Measurements from ENCODE around the gene CSGALNACT2. TPM values are rescaled to one million over a fixed set of nuclear protein-coding genes. Genes with fewer than 3 reads are reported as not detected.
"Not testable (repeated sequence)": the region's sequence is repeated elsewhere in the genome, so short reads cannot be mapped to it uniquely, and the experiment has no call there.

CSGALNACT2 gene
- total RNA-seq, 1 experiment from 2014 or later = 22.3 TPM

DNA sequence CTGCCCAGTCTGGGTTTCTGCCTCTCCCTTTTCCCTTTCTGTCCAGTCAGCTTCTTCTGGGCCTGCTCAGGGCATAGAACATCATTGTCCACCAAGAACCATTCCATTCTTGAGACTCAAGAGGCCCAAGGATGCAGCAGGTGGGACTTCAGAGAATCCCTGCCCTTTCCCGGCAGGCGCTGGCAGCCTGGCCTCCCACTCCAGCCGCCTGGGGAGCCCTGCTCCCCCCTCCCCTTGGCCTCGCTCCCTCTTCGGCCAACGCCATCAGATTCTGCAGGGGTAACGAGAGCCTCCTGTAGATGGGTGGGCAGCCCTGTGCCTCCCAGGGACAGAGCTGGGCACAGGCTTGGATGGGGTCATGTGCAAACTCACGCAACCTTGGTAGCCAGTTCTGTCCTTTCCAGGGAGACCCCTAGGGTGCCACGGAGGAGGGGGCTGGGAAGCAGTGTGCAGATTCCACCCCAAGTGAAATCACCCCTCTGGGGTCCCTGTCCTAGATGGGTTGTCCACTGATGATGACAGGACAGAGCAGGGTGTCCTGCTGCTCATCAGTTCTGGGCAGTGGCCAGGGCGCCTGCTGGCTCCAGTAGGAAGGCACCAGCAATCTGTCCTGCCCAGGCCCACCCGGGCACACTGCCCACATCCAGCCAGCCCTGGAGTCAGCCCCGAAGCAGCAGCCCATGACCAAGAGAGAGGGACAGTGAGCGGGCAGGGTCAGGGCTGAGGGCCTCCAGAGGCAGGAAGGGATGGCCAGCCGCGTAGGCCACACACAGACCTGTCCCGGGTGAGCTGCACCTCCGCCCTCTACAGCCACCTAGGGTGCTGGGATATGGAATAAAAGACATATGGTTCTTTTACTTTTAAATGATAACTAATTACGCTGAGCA is 80.9 kb downstream of the CSGALNACT2 start:
- H3K4me3 ChIP-seq (ENCODE audit: low read depth in 2 of 2, low read length in 2 of 2) = no peak overlapping the region
- DNase-seq (ENCODE audit: low read depth, low spot score) = no peak
- BruUV-seq (replicated peaks) = no TSS peak
- in situ Hi-C loops (cut with HindIII; ENCODE audit: low pct_unique_long_range_greater_than_20kb, low sequenced_read_pairs) (no loop called here), intact Hi-C loops (cut with micrococcal nuclease; ENCODE audit: unreplicated experiment) (no loop called here)
- H3K9me3 ChIP-seq (ENCODE audit: control insufficient read depth, insufficient read depth, low read depth, low read length) = no peaks in the 10 kb centered on the region
- no peak for ATAC-seq
- H3K27ac ChIP-seq (ENCODE audit: low read length) = no peak overlapping the region
- ChIA-PET POLR2A (interaction anchor here (0.7 kb wide), 1 partner anchor 216 kb away, joined by 6 read pairs; no protein-coding TSS in a partner anchor), CTCF (interaction anchor here (1.3 kb wide), 1 partner anchor 14 kb away, joined by 14 read pairs; no protein-coding TSS in a partner anchor)
- no peaks in the 10 kb centered on the region for H3K36me3 ChIP-seq (ENCODE audit: control insufficient read depth, insufficient read depth, low read length)
- peaks cover 14% of the 10 kb centered on the region for H3K4me1 ChIP-seq (ENCODE audit: control insufficient read depth, insufficient read depth, low read length)
- no peaks in the 10 kb centered on the region for H3K27me3 ChIP-seq (ENCODE audit: control insufficient read depth, insufficient read depth, low read length)
- TF ChIP-seq SIN3A (IDR thresholded peaks at IDR 0.05; ENCODE audit: borderline replicate concordance, insufficient read depth, low read depth, low read length) (no peak), POLR2AphosphoS5 (IDR thresholded peaks at IDR 0.05; ENCODE audit: low read depth, low read length) (no peak), TCF7L2 (IDR thresholded peaks at IDR 0.05; ENCODE audit: low read depth, low read length) (no peak)
- TF ChIP-seq, protein P1, sequence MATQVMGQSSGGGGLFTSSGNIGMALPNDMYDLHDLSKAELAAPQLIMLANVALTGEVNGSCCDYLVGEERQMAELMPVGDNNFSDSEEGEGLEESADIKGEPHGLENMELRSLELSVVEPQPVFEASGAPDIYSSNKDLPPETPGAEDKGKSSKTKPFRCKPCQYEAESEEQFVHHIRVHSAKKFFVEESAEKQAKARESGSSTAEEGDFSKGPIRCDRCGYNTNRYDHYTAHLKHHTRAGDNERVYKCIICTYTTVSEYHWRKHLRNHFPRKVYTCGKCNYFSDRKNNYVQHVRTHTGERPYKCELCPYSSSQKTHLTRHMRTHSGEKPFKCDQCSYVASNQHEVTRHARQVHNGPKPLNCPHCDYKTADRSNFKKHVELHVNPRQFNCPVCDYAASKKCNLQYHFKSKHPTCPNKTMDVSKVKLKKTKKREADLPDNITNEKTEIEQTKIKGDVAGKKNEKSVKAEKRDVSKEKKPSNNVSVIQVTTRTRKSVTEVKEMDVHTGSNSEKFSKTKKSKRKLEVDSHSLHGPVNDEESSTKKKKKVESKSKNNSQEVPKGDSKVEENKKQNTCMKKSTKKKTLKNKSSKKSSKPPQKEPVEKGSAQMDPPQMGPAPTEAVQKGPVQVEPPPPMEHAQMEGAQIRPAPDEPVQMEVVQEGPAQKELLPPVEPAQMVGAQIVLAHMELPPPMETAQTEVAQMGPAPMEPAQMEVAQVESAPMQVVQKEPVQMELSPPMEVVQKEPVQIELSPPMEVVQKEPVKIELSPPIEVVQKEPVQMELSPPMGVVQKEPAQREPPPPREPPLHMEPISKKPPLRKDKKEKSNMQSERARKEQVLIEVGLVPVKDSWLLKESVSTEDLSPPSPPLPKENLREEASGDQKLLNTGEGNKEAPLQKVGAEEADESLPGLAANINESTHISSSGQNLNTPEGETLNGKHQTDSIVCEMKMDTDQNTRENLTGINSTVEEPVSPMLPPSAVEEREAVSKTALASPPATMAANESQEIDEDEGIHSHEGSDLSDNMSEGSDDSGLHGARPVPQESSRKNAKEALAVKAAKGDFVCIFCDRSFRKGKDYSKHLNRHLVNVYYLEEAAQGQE (IDR thresholded peaks at IDR 0.05; ENCODE audit: insufficient read depth in 1 of 2, low read depth in 2 of 2, low read length in 1 of 2) = no peak
- TF ChIP-seq, protein P2, sequence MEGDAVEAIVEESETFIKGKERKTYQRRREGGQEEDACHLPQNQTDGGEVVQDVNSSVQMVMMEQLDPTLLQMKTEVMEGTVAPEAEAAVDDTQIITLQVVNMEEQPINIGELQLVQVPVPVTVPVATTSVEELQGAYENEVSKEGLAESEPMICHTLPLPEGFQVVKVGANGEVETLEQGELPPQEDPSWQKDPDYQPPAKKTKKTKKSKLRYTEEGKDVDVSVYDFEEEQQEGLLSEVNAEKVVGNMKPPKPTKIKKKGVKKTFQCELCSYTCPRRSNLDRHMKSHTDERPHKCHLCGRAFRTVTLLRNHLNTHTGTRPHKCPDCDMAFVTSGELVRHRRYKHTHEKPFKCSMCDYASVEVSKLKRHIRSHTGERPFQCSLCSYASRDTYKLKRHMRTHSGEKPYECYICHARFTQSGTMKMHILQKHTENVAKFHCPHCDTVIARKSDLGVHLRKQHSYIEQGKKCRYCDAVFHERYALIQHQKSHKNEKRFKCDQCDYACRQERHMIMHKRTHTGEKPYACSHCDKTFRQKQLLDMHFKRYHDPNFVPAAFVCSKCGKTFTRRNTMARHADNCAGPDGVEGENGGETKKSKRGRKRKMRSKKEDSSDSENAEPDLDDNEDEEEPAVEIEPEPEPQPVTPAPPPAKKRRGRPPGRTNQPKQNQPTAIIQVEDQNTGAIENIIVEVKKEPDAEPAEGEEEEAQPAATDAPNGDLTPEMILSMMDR (IDR thresholded peaks at IDR 0.05) = no peak

GRCh38 chr10:43219848-43220247 is 81.6 kb downstream of the CSGALNACT2 start:
- in situ Hi-C loops (cut with HindIII; ENCODE audit: low pct_unique_long_range_greater_than_20kb, low sequenced_read_pairs) = no loop called here
- no TSS peak for BruUV-seq (replicated peaks)
- no peak for TF ChIP-seq TCF7L2 (IDR thresholded peaks at IDR 0.05; ENCODE audit: low read depth, low read length)
- no peak for TF ChIP-seq POLR2AphosphoS5 (IDR thresholded peaks at IDR 0.05; ENCODE audit: low read depth, low read length)

GRCh38 chr10:43220251-43220650 is 82.0 kb downstream of the CSGALNACT2 start:
- DNase-seq (ENCODE audit: low read depth, low spot score); in situ Hi-C loops (cut with HindIII; ENCODE audit: low pct_unique_long_range_greater_than_20kb, low sequenced_read_pairs); ATAC-seq; intact Hi-C loops (cut with micrococcal nuclease; ENCODE audit: unreplicated experiment); H3K27me3 ChIP-seq (ENCODE audit: control insufficient read depth, insufficient read depth, low read length); H3K36me3 ChIP-seq (ENCODE audit: control insufficient read depth, insufficient read depth, low read length); H3K4me1 ChIP-seq (ENCODE audit: control insufficient read depth, insufficient read depth, low read length); POLR2A ChIA-PET; H3K4me3 ChIP-seq (ENCODE audit: low read depth in 2 of 2, low read length in 2 of 2); BruUV-seq (replicated peaks); H3K27ac ChIP-seq (ENCODE audit: low read length); H3K9me3 ChIP-seq (ENCODE audit: control insufficient read depth, insufficient read depth, low read depth, low read length): not testable (repeated sequence)
- CTCF ChIA-PET = interaction anchor here (1.3 kb wide), 1 partner anchor 15 kb away, joined by 14 read pairs; no protein-coding TSS in a partner anchor

More at GRCh38 chr10:43219848-43220247, 81.6 kb downstream of the CSGALNACT2 start:
- POLR2A ChIA-PET = no interaction called here
- Histone ChIP-seq H3K4me3 (ENCODE audit: low read depth in 2 of 2, low read length in 2 of 2) (no peak overlapping the region), H3K36me3 (ENCODE audit: control insufficient read depth, insufficient read depth, low read length) (no peaks in the 10 kb centered on the region), H3K27me3 (ENCODE audit: control insufficient read depth, insufficient read depth, low read length) (no peaks in the 10 kb centered on the region), H3K27ac (ENCODE audit: low read length) (no peak overlapping the region), H3K9me3 (ENCODE audit: control insufficient read depth, insufficient read depth, low read depth, low read length) (no peaks in the 10 kb centered on the region), H3K4me1 (ENCODE audit: control insufficient read depth, insufficient read depth, low read length) (peaks cover 7% of the 10 kb centered on the region)
- CTCF ChIA-PET = interaction anchor here (1.3 kb wide), 1 partner anchor 15 kb away, joined by 14 read pairs; no protein-coding TSS in a partner anchor
- DNase-seq (ENCODE audit: low read depth, low spot score) = no peak
- intact Hi-C loops (cut with micrococcal nuclease; ENCODE audit: unreplicated experiment) = no loop called here
- ATAC-seq = no peak

Measured in Panc1 (cell line).